Upper lobe of left lung (tissue), 4 donors: ENCODE results near the gene FARP1.

Experiments used
- EP300 ChIP-seq, 4 donors: sonication (generic); formaldehyde crosslinking; IDR thresholded peaks; one replicate each; pipeline ENCODE4 v1.5.1; 2017; ENCODE audit warnings: antibody characterized with exemption in 4 of 4, control low read depth in 2 of 4
- POLR2A ChIP-seq, 4 donors: fragments of 450-650 bp; IDR thresholded peaks; one replicate each; pipeline ENCODE4 v1.5.1; 2016 to 2017; ENCODE audit warnings: antibody characterized with exemption in 4 of 4, mild to moderate bottlenecking in 2 of 4
- TF ChIP-seq, protein P1 (sequence below), 6 experiments: fragments of 450-650 bp in 4 of 6; fragments of 200-600 bp in 2 of 6; sonication (generic) in 2 of 6; IDR thresholded peaks; one replicate each; pipeline ENCODE4 v1.5.1; 2016 to 2019; ENCODE audit warnings: antibody characterized with exemption in 6 of 6

- TF ChIP-seq, protein P1, sequence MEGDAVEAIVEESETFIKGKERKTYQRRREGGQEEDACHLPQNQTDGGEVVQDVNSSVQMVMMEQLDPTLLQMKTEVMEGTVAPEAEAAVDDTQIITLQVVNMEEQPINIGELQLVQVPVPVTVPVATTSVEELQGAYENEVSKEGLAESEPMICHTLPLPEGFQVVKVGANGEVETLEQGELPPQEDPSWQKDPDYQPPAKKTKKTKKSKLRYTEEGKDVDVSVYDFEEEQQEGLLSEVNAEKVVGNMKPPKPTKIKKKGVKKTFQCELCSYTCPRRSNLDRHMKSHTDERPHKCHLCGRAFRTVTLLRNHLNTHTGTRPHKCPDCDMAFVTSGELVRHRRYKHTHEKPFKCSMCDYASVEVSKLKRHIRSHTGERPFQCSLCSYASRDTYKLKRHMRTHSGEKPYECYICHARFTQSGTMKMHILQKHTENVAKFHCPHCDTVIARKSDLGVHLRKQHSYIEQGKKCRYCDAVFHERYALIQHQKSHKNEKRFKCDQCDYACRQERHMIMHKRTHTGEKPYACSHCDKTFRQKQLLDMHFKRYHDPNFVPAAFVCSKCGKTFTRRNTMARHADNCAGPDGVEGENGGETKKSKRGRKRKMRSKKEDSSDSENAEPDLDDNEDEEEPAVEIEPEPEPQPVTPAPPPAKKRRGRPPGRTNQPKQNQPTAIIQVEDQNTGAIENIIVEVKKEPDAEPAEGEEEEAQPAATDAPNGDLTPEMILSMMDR (IDR thresholded peaks at IDR 0.05), result no peak
- no peak for TF ChIP-seq POLR2A (IDR thresholded peaks at IDR 0.05)
- no peak for TF ChIP-seq EP300 (IDR thresholded peaks at IDR 0.05)
Observed at GRCh38 chr13:98322091-98322718, 179.3 kb downstream of the FARP1 start.
